ENCODE measurements around the gene GARS1.

DNA sequence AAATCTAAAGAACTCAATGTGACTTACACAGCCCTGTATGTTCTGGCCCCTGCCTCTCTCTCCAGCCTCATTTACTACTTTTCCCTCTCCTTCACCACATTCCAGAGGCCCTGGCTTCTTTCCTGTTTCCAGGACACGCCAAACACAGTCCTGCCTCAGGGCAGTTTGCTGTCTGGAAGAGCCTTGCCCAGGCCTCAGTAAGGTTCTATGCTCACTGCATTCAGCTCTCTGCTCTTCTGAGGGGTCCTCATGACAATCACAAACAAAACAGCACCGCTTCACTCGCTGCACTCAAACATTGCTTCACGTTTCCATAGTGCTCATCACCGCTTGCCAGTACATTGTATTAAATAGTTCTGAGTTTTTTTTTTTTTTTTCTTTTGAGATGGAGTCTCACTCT lies 35.1 kb upstream of the GARS1 start:
- TF ChIP-seq SUZ12 (IDR thresholded peaks at IDR 0.05; ENCODE audit: extremely low read depth, insufficient read depth, insufficient read length) (no peak), ZNF274 (IDR thresholded peaks at IDR 0.05; ENCODE audit: low read depth, low read length) (no peak), YY1 (IDR thresholded peaks at IDR 0.05; ENCODE audit: insufficient read depth, insufficient read length) (no peak)
